B cell (primary cell): Measurements from ENCODE around the gene B4GALNT4. TPM values are rescaled to one million over a fixed set of nuclear protein-coding genes. Genes with fewer than 3 reads are reported as not detected.

Experiments
- ATAC-seq: fragments of 200-7000 bp; cut with Tn5 transposase; one replicate; pipeline ENCODE4 v1.10.0; 2021; ENCODE audit warnings: low read depth, mild to moderate bottlenecking, moderate number of reproducible peaks, moderate library complexity
- CTCF ChIA-PET: fragments of 350-600 bp; sonication (Branson Sonifier 250); formaldehyde crosslinking; loops from one replicate; lab custom pipeline; 2021; ENCODE audit warnings: antibody characterized with exemption, inconsistent platforms; lab: Charles Lee
- POLR2A ChIA-PET: fragments of 350-600 bp; sonication (Branson Sonifier 250); formaldehyde crosslinking; loops from one replicate; lab custom pipeline; 2021; ENCODE audit warnings: antibody characterized with exemption; lab: Charles Lee
- DNase-seq: peaks from one replicate; pipeline ENCODE4 v3.0.0; 2013
- H2AFZ ChIP-seq: 2 replicates; pipeline ENCODE4 v1.6.1; 2012; ENCODE audit warnings: mild to moderate bottlenecking, low read depth, low read length; ENCODE audit not compliant: insufficient read depth, poor library complexity, severe bottlenecking
- H3K27ac ChIP-seq, 2 donors: 1 replicate in 1 of 2; 2 replicates in 1 of 2; pipeline ENCODE4 v1.5.1; 2012 to 2013; ENCODE audit warnings: low read length in 2 of 2, mild to moderate bottlenecking in 2 of 2, moderate library complexity in 1 of 2
- H3K27me3 ChIP-seq, 4 experiments: fragments of 200-600 bp in 1 of 4; sonication (generic) in 1 of 4; replicated peaks in 1 of 4; 1 replicate in 2 of 4; 2 replicates in 2 of 4; pipeline versions ENCODE4 v1.6.1 to v1.7.0; 2013 to 2016; ENCODE audit warnings: low read length in 3 of 4, mild to moderate bottlenecking in 2 of 4, mixed read lengths in 1 of 4, moderate library complexity in 1 of 4; ENCODE audit not compliant: insufficient read depth in 4 of 4, control insufficient read depth in 3 of 4; ENCODE audit errors: control extremely low read depth in 1 of 4
- H3K36me3 ChIP-seq, 2 experiments: replicated peaks in 1 of 2; 1 replicate in 1 of 2; 2 replicates in 1 of 2; pipeline versions ENCODE4 v1.6.1 to v1.7.1; 2013; ENCODE audit warnings: low read length in 1 of 2; ENCODE audit not compliant: insufficient read depth in 2 of 2, control insufficient read depth in 1 of 2; ENCODE audit errors: control extremely low read depth in 1 of 2, extremely low read depth in 1 of 2
- H3K4me1 ChIP-seq, 2 donors: fragments of 200-600 bp in 1 of 2; sonication (generic) in 1 of 2; 1 replicate in 1 of 2; 2 replicates in 1 of 2; pipeline versions ENCODE4 v1.5.1 to v1.6.1; 2013 to 2017; ENCODE audit warnings: low read length in 2 of 2; ENCODE audit not compliant: control insufficient read depth in 2 of 2, insufficient read depth in 2 of 2
- H3K4me2 ChIP-seq: replicated peaks from 2 replicates; pipeline ENCODE3; 2012; ENCODE audit warnings: mild to moderate bottlenecking, low read depth, low read length; ENCODE audit not compliant: poor library complexity, severe bottlenecking
- H3K4me3 ChIP-seq, 5 experiments: fragments of 200-600 bp in 1 of 5; sonication (generic) in 1 of 5; 1 replicate in 3 of 5; 2 replicates in 2 of 5; pipeline versions ENCODE4 v1.5.1 to v1.7.0; 2011 to 2016; ENCODE audit warnings: low read length in 4 of 5, mild to moderate bottlenecking in 4 of 5, low read depth in 2 of 5, control low read depth in 1 of 5, moderate library complexity in 1 of 5; ENCODE audit not compliant: insufficient read depth in 1 of 5; ENCODE audit errors: control extremely low read depth in 1 of 5, extremely low read depth in 1 of 5
- H3K79me2 ChIP-seq: fragments of 200-600 bp; sonication (generic); one replicate; pipeline ENCODE4 v1.6.0; 2016; ENCODE audit warnings: low read length; ENCODE audit not compliant: control insufficient read depth, insufficient read depth
- H3K9ac ChIP-seq: fragments of 200-600 bp; sonication (generic); 2 replicates; pipeline ENCODE4 v1.6.1; 2017; ENCODE audit warnings: mild to moderate bottlenecking, low read length, moderate library complexity
- H3K9me3 ChIP-seq, 3 donors: one replicate each; pipeline versions ENCODE4 v1.6.1 to v1.7.1; 2013; ENCODE audit warnings: low read length in 2 of 3; ENCODE audit not compliant: control insufficient read depth in 2 of 3, insufficient read depth in 1 of 3; ENCODE audit errors: control extremely low read depth in 1 of 3
- H4K20me1 ChIP-seq: 2 replicates; pipeline ENCODE4 v1.6.0; 2012; ENCODE audit warnings: mild to moderate bottlenecking, low read length; ENCODE audit not compliant: insufficient read depth, control insufficient read depth, poor library complexity, severe bottlenecking
- H3K27ac Mint-ChIP-seq: one replicate; pipeline ENCODE4 v1.8.0; 2021; ENCODE audit warnings: mixed read lengths
- H3K27me3 Mint-ChIP-seq: one replicate; pipeline ENCODE4 v1.8.0; 2021; ENCODE audit warnings: mixed read lengths
- H3K4me1 Mint-ChIP-seq: one replicate; pipeline ENCODE4 v1.8.0; 2021; ENCODE audit warnings: mixed read lengths
- H3K4me3 Mint-ChIP-seq: one replicate; pipeline ENCODE4 v1.8.0; 2021; ENCODE audit warnings: mixed read lengths
- H3K9me3 Mint-ChIP-seq: one replicate; pipeline ENCODE4 v1.8.0; 2022; ENCODE audit warnings: mixed read lengths; ENCODE audit not compliant: insufficient read depth
- CTCF ChIP-seq: fragments of 200-600 bp; IDR thresholded peaks from one replicate; pipeline ENCODE4 v1.8.0; 2022; ENCODE audit warnings: antibody characterized with exemption, mild to moderate bottlenecking
- EZH2 ChIP-seq: IDR thresholded peaks from 2 replicates; pipeline ENCODE4 v1.6.1; 2012; ENCODE audit warnings: borderline replicate concordance, low read depth, mild to moderate bottlenecking, moderate library complexity, low read length; ENCODE audit not compliant: insufficient read depth, poor library complexity, severe bottlenecking
- WGBS: methylation state at CpG from one replicate; pipeline ENCODE4 v1.1.5; 2013; ENCODE audit warnings: missing lambda C conversion rate; ENCODE audit not compliant: insufficient coverage; 5-methylcytosine and 5-hydroxymethylcytosine counted together
- intact Hi-C: fragments of 100-400 bp; cut with micrococcal nuclease; formaldehyde crosslinking; loops from one replicate; pipeline ENCODE4 v1.10.0; 2022
- polyA plus RNA-seq: library from polyadenylated mRNA; depleted of rRNA; stranded (reverse); fragments of >200 nt; gene quantifications from 2 replicates; pipeline ENCODE4 v1.2.3, GENCODE V29; 2012
- total RNA-seq, 2 donors: library from RNA; stranded (reverse); fragments of 120-200 nt in 1 of 2; gene quantifications; 1 replicate in 1 of 2; 2 replicates in 1 of 2; pipeline versions ENCODE4 v1.2.3 to v1.2.4, GENCODE V29; 2013 to 2022

B4GALNT4 gene
- total and polyA plus RNA-seq, 2 donors (not counting 1 experiment from before 2014, with no cell fraction given), result not detected

DNA sequence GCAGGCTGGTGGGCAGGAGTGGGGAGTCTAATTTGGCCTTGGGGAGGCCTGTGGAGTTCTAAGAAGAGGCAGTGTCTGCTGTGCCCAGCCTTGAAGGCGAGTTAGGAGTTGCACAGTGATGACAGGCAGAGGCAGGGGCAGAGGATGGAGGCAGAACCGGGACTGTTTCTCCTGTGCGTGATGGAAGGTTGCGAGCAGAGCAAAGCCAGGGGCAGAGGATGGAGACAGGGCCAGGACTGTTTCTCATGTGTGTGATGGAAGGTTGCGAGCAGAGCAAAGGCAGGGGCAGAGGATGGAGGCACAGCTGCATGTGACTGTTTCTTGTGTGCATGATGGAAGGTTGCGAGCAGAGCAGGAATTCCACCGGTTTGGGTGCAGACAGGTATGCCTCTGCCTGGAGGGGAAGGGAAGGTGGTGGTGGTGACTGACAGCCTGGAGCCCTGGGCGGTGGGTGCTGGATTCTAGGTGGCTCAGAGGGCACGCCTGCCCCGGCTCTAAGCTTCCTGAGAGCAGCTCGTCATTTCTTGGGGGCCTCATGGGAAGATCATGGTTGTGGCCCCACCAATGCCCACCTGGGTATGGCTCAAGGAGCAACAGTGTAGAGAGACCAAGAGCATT, 8.7 kb downstream of the B4GALNT4 start:
- Histone ChIP-seq H3K27ac (no peak overlapping the region), H3K4me1 (no peaks in the 10 kb centered on the region), H3K9me3 (peaks cover 0 to 4% (median 0%) of the 10 kb centered on the region in 3 donors), H3K4me3 (no peak overlapping the region), H3K9ac (no peak overlapping the region), H3K79me2 (no peaks in the 10 kb centered on the region), H3K36me3 (no peaks in the 10 kb centered on the region), H3K27me3 (peaks cover 0 to 3% (median 0%) of the 10 kb centered on the region in 4 experiments), H2AFZ (no peak overlapping the region), H4K20me1 (no peaks in the 10 kb centered on the region), H3K4me2 (no peak overlapping the region)
- no peak for ATAC-seq
- H3K4me1 Mint-ChIP-seq, result no peaks in the 10 kb centered on the region
- WGBS, result 85% methylated on average over 11 of the region's 11 CpGs
- H3K4me3 Mint-ChIP-seq, result no peak overlapping the region
- intact Hi-C loops, result no loop called here
- peaks cover 15% of the 10 kb centered on the region for H3K27me3 Mint-ChIP-seq
- TF ChIP-seq EZH2, result no peak
- no peak for TF ChIP-seq CTCF
- peak overlapping the region; percentile 7 for H3K27ac Mint-ChIP-seq
- CTCF ChIA-PET, result no interaction called here
- POLR2A ChIA-PET, result no interaction called here
- H3K9me3 Mint-ChIP-seq, result no peaks in the 10 kb centered on the region
- DNase-seq, result no peak

DNA sequence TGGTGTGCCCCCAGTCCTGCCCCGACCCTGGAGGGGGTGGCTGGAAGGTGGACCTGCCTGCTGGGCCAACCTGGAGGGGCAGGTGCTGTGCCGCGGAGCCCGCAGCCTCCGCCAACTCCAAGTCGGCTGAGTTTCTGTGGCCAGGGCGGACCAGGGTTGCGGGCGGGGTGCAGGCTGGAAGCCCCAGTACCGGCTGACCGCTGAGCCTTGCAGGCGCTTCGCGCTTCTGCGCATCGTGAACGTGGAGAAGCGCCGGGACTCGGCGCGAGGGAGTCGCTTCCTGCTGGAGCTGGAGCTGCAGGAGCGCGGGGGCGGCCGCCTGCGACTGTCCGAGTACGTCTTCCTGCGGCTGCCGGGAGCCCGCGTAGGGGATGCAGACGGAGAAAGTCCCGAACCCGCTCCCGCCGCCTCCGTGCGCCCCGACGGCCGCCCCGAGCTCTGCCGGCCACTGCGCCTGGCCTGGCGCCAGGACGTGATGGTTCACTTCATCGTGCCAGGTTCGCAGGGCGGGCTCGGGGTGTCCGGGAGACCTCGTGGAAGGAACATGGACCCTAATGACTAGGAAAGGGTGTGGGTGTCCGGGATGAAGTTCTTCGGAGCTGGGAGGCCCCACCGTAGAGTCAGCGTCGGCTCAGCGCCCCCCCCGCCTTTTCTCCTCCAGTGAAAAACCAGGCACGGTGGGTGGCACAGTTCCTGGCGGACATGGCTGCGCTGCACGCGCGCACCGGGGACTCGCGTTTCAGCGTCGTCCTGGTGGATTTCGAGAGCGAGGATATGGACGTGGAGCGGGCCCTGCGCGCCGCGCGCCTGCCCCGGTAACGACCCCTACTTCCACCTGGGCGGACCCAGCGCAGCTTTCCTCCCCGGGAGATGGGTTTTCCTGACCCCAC, 10.2 kb downstream of the B4GALNT4 start:
- ChIA-PET POLR2A (no interaction called here), CTCF (no interaction called here)
- 90% methylated on average over 84 of the region's 87 CpGs for WGBS
- Histone ChIP-seq H4K20me1 (no peaks in the 10 kb centered on the region), H3K27me3 (peaks cover 0 to 3% (median 0%) of the 10 kb centered on the region in 4 experiments), H2AFZ (no peak overlapping the region), H3K79me2 (no peaks in the 10 kb centered on the region), H3K9me3 (peaks cover 0 to 4% (median 0%) of the 10 kb centered on the region in 3 donors), H3K9ac (no peak overlapping the region), H3K4me2 (no peak overlapping the region), H3K4me1 (no peaks in the 10 kb centered on the region), H3K27ac (no peak overlapping the region), H3K4me3 (no peak overlapping the region), H3K36me3 (no peaks in the 10 kb centered on the region)
- Mint-ChIP-seq H3K4me1 (no peaks in the 10 kb centered on the region), H3K9me3 (no peaks in the 10 kb centered on the region), H3K27ac (no peak overlapping the region), H3K4me3 (no peak overlapping the region), H3K27me3 (peaks cover 17% of the 10 kb centered on the region)
- intact Hi-C loops, result no loop called here
- TF ChIP-seq CTCF (no peak), EZH2 (no peak)
- ATAC-seq (no peak), DNase-seq (no peak)
